ENCODE data around the gene NUDT3.

- TF ChIP-seq POLR2A (IDR thresholded peaks at IDR 0.05; ENCODE audit: low read depth, low read length) (no peak), POLR2AphosphoS5 (IDR thresholded peaks at IDR 0.05; ENCODE audit: low read depth, low read length) (no peak), POU2F2 (IDR thresholded peaks at IDR 0.05; ENCODE audit: low read depth, low read length) (no peak), TAF1 (IDR thresholded peaks at IDR 0.05; ENCODE audit: low read depth, low read length) (no peak)
These were observed 53.0 kb downstream of the NUDT3 start for GRCh38 chr6:34339432-34339831.
